Measurements from ENCODE around the gene SPATA2L.

- TF ChIP-seq CTCF (IDR thresholded peaks at IDR 0.05; ENCODE audit: low read length) (no peak), EZH2 (optimal IDR thresholded peaks at IDR 0.05; ENCODE audit: low read depth, low read length) (no peak), EZH2phosphoT487 (IDR thresholded peaks at IDR 0.05; ENCODE audit: low read length) (no peak)
These were observed 6.2 kb downstream of the SPATA2L start for GRCh38 chr16:89695086-89695874.

Measured in MM.1S (cell line).